ENCODE data around the gene KMT5C.

Gene KMT5C

DNA sequence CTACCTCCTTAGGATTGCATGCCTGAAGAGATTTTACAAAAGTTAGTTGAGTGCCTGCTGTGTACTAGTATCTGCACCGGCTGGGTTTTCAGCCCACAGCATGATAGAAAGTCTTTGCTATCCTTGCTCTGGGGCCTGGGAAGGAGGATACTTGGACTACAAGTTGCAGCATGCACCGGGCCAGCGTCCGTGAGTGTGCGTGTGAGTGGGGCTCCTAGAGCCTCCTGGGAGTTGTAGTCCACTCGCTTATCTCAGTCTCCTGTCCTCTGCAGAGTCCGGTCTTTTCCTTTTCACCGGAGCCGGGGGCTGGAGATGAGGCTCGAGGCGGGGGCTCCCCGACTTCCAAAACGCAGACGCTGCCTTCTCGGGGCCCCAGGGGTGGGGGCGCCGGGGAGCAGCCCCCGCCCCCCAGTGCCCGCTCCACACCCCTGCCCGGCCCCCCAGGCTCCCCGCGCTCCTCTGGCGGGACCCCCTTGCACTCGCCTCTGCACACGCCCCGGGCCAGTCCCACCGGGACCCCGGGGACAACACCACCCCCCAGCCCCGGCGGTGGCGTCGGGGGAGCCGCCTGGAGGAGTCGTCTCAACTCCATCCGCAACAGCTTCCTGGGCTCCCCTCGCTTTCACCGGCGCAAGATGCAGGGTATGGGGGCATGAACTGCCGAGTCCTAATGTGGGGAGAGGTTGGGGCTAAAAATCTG is 35.2 kb upstream of the KMT5C start:
- peak; percentile 61 for ATAC-seq
- TF ChIP-seq BACH2 (CRISPR knock-in tag; IDR thresholded peaks at IDR 0.05; ENCODE audit: borderline replicate concordance) = no peak
- TF ChIP-seq ZC3H10 (CRISPR knock-in tag; IDR thresholded peaks at IDR 0.05) = no peak
- TF ChIP-seq ZNF8 (CRISPR knock-in tag; IDR thresholded peaks at IDR 0.05) = no peak
- no peak for TF ChIP-seq ARNTL (CRISPR knock-in tag; IDR thresholded peaks at IDR 0.05; ENCODE audit: borderline replicate concordance, low read depth)
- TF ChIP-seq CSDC2 (CRISPR knock-in tag; IDR thresholded peaks at IDR 0.05) = no peak
- TF ChIP-seq ZNF70 (CRISPR knock-in tag; IDR thresholded peaks at IDR 0.05) = no peak
- TF ChIP-seq ESRRG (CRISPR knock-in tag; IDR thresholded peaks at IDR 0.05) = no peak
- TF ChIP-seq CSRNP3 (CRISPR knock-in tag; IDR thresholded peaks at IDR 0.05) = no peak
- TF ChIP-seq SNAI2 (CRISPR knock-in tag; IDR thresholded peaks at IDR 0.05) = no peak
- no peak for TF ChIP-seq GLIS3 (CRISPR knock-in tag; IDR thresholded peaks at IDR 0.05)
- no peak for TF ChIP-seq TCF4 (CRISPR knock-in tag; IDR thresholded peaks at IDR 0.05; ENCODE audit: borderline replicate concordance)
- TF ChIP-seq OSR1 (CRISPR knock-in tag; IDR thresholded peaks at IDR 0.05) = no peak
- TF ChIP-seq, protein P1, sequence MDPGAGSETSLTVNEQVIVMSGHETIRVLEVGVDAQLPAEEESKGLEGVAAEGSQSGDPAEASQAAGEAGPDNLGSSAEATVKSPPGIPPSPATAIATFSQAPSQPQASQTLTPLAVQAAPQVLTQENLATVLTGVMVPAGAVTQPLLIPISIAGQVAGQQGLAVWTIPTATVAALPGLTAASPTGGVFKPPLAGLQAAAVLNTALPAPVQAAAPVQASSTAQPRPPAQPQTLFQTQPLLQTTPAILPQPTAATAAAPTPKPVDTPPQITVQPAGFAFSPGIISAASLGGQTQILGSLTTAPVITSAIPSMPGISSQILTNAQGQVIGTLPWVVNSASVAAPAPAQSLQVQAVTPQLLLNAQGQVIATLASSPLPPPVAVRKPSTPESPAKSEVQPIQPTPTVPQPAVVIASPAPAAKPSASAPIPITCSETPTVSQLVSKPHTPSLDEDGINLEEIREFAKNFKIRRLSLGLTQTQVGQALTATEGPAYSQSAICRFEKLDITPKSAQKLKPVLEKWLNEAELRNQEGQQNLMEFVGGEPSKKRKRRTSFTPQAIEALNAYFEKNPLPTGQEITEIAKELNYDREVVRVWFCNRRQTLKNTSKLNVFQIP (CRISPR knock-in tag; IDR thresholded peaks at IDR 0.05; ENCODE audit: borderline replicate concordance, low read depth) = no peak
- TF ChIP-seq RARB (CRISPR knock-in tag; IDR thresholded peaks at IDR 0.05) = no peak
- TF ChIP-seq CREB5 (CRISPR knock-in tag; IDR thresholded peaks at IDR 0.05; ENCODE audit: low read depth) = no peak

GRCh38 chr19:55304980-55305379 is 34.7 kb upstream of the KMT5C start:
- no peak for TF ChIP-seq TCF4 (CRISPR knock-in tag; IDR thresholded peaks at IDR 0.05; ENCODE audit: borderline replicate concordance)
- no peak for TF ChIP-seq BACH2 (CRISPR knock-in tag; IDR thresholded peaks at IDR 0.05; ENCODE audit: borderline replicate concordance)
- TF ChIP-seq, protein P1 (CRISPR knock-in tag; IDR thresholded peaks at IDR 0.05; ENCODE audit: borderline replicate concordance, low read depth) = no peak
- no peak for TF ChIP-seq ZFP3 (CRISPR knock-in tag; IDR thresholded peaks at IDR 0.05)
- no peak for TF ChIP-seq ZFP30 (CRISPR knock-in tag; IDR thresholded peaks at IDR 0.05)
- no peak for TF ChIP-seq ESRRG (CRISPR knock-in tag; IDR thresholded peaks at IDR 0.05)
- TF ChIP-seq RARB (CRISPR knock-in tag; IDR thresholded peaks at IDR 0.05) = no peak
- no peak for TF ChIP-seq ZC3H10 (CRISPR knock-in tag; IDR thresholded peaks at IDR 0.05)
- no peak for TF ChIP-seq CSDC2 (CRISPR knock-in tag; IDR thresholded peaks at IDR 0.05)
- TF ChIP-seq, protein P2, sequence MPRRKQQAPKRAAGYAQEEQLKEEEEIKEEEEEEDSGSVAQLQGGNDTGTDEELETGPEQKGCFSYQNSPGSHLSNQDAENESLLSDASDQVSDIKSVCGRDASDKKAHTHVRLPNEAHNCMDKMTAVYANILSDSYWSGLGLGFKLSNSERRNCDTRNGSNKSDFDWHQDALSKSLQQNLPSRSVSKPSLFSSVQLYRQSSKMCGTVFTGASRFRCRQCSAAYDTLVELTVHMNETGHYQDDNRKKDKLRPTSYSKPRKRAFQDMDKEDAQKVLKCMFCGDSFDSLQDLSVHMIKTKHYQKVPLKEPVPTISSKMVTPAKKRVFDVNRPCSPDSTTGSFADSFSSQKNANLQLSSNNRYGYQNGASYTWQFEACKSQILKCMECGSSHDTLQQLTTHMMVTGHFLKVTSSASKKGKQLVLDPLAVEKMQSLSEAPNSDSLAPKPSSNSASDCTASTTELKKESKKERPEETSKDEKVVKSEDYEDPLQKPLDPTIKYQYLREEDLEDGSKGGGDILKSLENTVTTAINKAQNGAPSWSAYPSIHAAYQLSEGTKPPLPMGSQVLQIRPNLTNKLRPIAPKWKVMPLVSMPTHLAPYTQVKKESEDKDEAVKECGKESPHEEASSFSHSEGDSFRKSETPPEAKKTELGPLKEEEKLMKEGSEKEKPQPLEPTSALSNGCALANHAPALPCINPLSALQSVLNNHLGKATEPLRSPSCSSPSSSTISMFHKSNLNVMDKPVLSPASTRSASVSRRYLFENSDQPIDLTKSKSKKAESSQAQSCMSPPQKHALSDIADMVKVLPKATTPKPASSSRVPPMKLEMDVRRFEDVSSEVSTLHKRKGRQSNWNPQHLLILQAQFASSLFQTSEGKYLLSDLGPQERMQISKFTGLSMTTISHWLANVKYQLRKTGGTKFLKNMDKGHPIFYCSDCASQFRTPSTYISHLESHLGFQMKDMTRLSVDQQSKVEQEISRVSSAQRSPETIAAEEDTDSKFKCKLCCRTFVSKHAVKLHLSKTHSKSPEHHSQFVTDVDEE (CRISPR knock-in tag; IDR thresholded peaks at IDR 0.05) = no peak
- no peak for TF ChIP-seq ZNF8 (CRISPR knock-in tag; IDR thresholded peaks at IDR 0.05)
- TF ChIP-seq SNAI2 (CRISPR knock-in tag; IDR thresholded peaks at IDR 0.05) = no peak
- TF ChIP-seq PPARA (CRISPR knock-in tag; IDR thresholded peaks at IDR 0.05; ENCODE audit: borderline replicate concordance) = no peak
- no peak for TF ChIP-seq GLIS3 (CRISPR knock-in tag; IDR thresholded peaks at IDR 0.05)
- TF ChIP-seq CREB5 (CRISPR knock-in tag; IDR thresholded peaks at IDR 0.05; ENCODE audit: low read depth) = no peak
- no peak for TF ChIP-seq TOX (CRISPR knock-in tag; IDR thresholded peaks at IDR 0.05; ENCODE audit: borderline replicate concordance)
- ATAC-seq = no peak

Measured in SK-N-SH treated with all-trans-retinoic acid at 6 μM for 48 hours (cell line).